K562 (cell line): ENCODE measurements around the gene CLNK. TPM values are rescaled to one million over a fixed set of nuclear protein-coding genes. Genes with fewer than 3 reads are reported as not detected.

Experiments used
- ATAC-seq: fragments of 200-7000 bp; cut with Tn5 transposase; 3 replicates; pipeline ENCODE4 v1.9.1; 2020; ENCODE audit warnings: moderate library complexity
- BruUV-seq: library from RNA; stranded (reverse); fragments of 400-500 nt; replicated peaks from 2 replicates; lab custom pipeline; 2021; lab: Mats Ljungman, UMichigan
- CTCF ChIA-PET: fragments of 300-600 bp; formaldehyde crosslinking; extraction: SDS; loops from one replicate; lab custom pipeline; 2021; ENCODE audit warnings: low intra/inter-chr PET ratio; lab: Yijun Ruan, JAX
- POLR2A ChIA-PET: fragments of 300-600, 350-650 bp; sonication (Branson Sonifier 250); formaldehyde crosslinking; extraction: SDS; loops from one replicate; lab custom pipeline; 2021; ENCODE audit warnings: antibody characterized with exemption, inconsistent platforms; lab: Yijun Ruan, JAX
- DNase-seq, 4 experiments: peaks; one replicate each; pipeline versions ENCODE4 v3.0.0 to v3.0.0-alpha.2; 2011 to 2018; ENCODE audit warnings: low spot score in 3 of 4, mixed read lengths in 3 of 4; ENCODE audit errors: extremely low read depth in 1 of 4
- FAIRE-seq: peaks from 2 replicates; lab custom pipeline; 2011; peaks lifted over from hg19 to GRCh38; lab: Jason Lieb, UNC
- H2AFZ ChIP-seq: 2 replicates; pipeline ENCODE4 v1.6.0; 2011; ENCODE audit warnings: low read depth, low read length, control low read depth, inconsistent platforms
- H3K27ac ChIP-seq: fragments of 200-600 bp; 3 replicates; pipeline ENCODE4 v1.8.0; 2011; ENCODE audit warnings: low read depth, mild to moderate bottlenecking, control low read depth, inconsistent platforms, low read length, moderate library complexity, mixed read lengths; ENCODE audit errors: extremely low read depth
- H3K27me3 ChIP-seq, 2 experiments: fragments of 300-600 bp in 1 of 2; 2 replicates in 1 of 2; 3 replicates in 1 of 2; pipeline versions ENCODE4 v1.6.0 to v1.8.0; 2011; ENCODE audit warnings: inconsistent platforms in 2 of 2, low read length in 2 of 2, mild to moderate bottlenecking in 1 of 2, mixed read lengths in 1 of 2, moderate library complexity in 1 of 2; ENCODE audit not compliant: control insufficient read depth in 2 of 2, insufficient read depth in 2 of 2
- H3K36me3 ChIP-seq: fragments of 300-600 bp; 3 replicates; pipeline ENCODE4 v1.8.0; 2011; ENCODE audit warnings: mild to moderate bottlenecking, low read length, inconsistent platforms; ENCODE audit not compliant: control insufficient read depth, insufficient read depth
- H3K4me1 ChIP-seq, 2 experiments: fragments of 200-600 bp in 1 of 2; replicated peaks in 1 of 2; 2 replicates in 1 of 2; 3 replicates in 1 of 2; pipeline versions ENCODE4 v1.5.1 to v1.8.0; 2011; ENCODE audit warnings: inconsistent platforms in 2 of 2, low read length in 2 of 2, mild to moderate bottlenecking in 1 of 2, mixed read lengths in 1 of 2, moderate library complexity in 1 of 2; ENCODE audit not compliant: control insufficient read depth in 2 of 2, insufficient read depth in 2 of 2
- H3K4me2 ChIP-seq: 2 replicates; pipeline ENCODE4 v1.6.1; 2011; ENCODE audit warnings: low read length, control low read depth, inconsistent platforms, mixed read lengths; ENCODE audit not compliant: insufficient read depth
- H3K4me3 ChIP-seq: fragments of 200-600 bp; sonication (generic), shearing (Covaris generic); 2 replicates; pipeline ENCODE4 v1.5.1; 2016; ENCODE audit warnings: control low read depth, inconsistent platforms
- H3K79me2 ChIP-seq: fragments of 200-600 bp; 3 replicates; pipeline ENCODE4 v1.8.0; 2011; ENCODE audit warnings: low read length, inconsistent platforms; ENCODE audit not compliant: control insufficient read depth, insufficient read depth
- H3K9ac ChIP-seq, 2 experiments: 2 replicates each; pipeline versions ENCODE4 v1.6.0 to v1.6.1; 2011; ENCODE audit warnings: low read depth in 2 of 2, low read length in 2 of 2, control low read depth in 1 of 2, inconsistent platforms in 1 of 2, mild to moderate bottlenecking in 1 of 2, mixed read lengths in 1 of 2; ENCODE audit not compliant: insufficient read depth in 1 of 2
- H3K9me1 ChIP-seq: one replicate; pipeline ENCODE4 v1.6.0; 2011; ENCODE audit warnings: inconsistent platforms, mild to moderate bottlenecking, low read length, moderate library complexity; ENCODE audit not compliant: control insufficient read depth, insufficient read depth
- H3K9me3 ChIP-seq: replicated peaks from 2 replicates; pipeline ENCODE4 v1.5.1; 2011; ENCODE audit warnings: low read depth, low read length, inconsistent platforms; ENCODE audit not compliant: control insufficient read depth, insufficient read depth
- H4K20me1 ChIP-seq: replicated peaks from 2 replicates; pipeline ENCODE4 v1.6.1; 2011; ENCODE audit warnings: low read length, inconsistent platforms, mixed read lengths; ENCODE audit not compliant: control insufficient read depth, insufficient read depth
- NCOR1 ChIP-seq: fragments of 450-650 bp; IDR thresholded peaks from 2 replicates; pipeline ENCODE4 v1.6.1; 2016; ENCODE audit warnings: mild to moderate bottlenecking, moderate library complexity
- PHB ChIP-seq: fragments of 250-450 bp; sonication (Bioruptor Pico); IDR thresholded peaks from 2 replicates; pipeline ENCODE4 v1.5.0; 2021
- SPI1 ChIP-seq: IDR thresholded peaks from 2 replicates; pipeline ENCODE4 v1.6.1; 2011; ENCODE audit warnings: low read depth, low read length, control low read depth, borderline replicate concordance
- WGBS: fragments of 100-300 bp; shearing (Covaris generic); methylation state at CpG from one replicate; pipeline ENCODE4 v1.1.6; 2016; ENCODE audit warnings: low coverage, mixed read lengths; ENCODE audit not compliant: insufficient coverage; ENCODE audit errors: missing lambda C conversion rate; 5-methylcytosine and 5-hydroxymethylcytosine counted together
- in situ Hi-C: fragments of 300-500 bp; cut with MboI; formaldehyde crosslinking; loops from 4 replicates; pipeline ENCODE4 v1.15.0; 2018; ENCODE audit warnings: inconsistent platforms, mixed read lengths
- intact Hi-C: fragments of 100-400 bp; cut with micrococcal nuclease; formaldehyde crosslinking; loops from 2 replicates; pipeline ENCODE4 v1.14.2; 2022
- polyA plus RNA-seq, 8 experiments: library from polyadenylated mRNA; depleted of rRNA in 4 of 8; stranded (reverse) in 5 of 8; unstranded in 3 of 8; fragments of >200 nt; fragmentation: Nextera tagmentation in 2 of 8; fragmentation: Illumina TruSeq in 1 of 8; extraction: Ambion mirVana in 2 of 8; extraction: Trizol in 1 of 8; gene quantifications; 2 replicates each; pipeline versions ENCODE4 v1.2.1 to v1.2.3, GENCODE V29; 2011 to 2014; ENCODE audit warnings: inconsistent platforms in 1 of 8, missing spikeins in 1 of 8
- total RNA-seq, 7 experiments: library from RNA; depleted of rRNA in 6 of 7; stranded (reverse); fragments of >200 nt in 6 of 7; fragmentation: Illumina TruSeq in 2 of 7; extraction: Trizol in 2 of 7; gene quantifications; 2 replicates each; pipeline versions ENCODE4 v1.2.1 to v1.2.3, GENCODE V29; 2011 to 2021; ENCODE audit warnings: low replicate concordance in 1 of 7
- TF ChIP-seq, protein P1 (sequence below): fragments of 200-400 bp; formaldehyde crosslinking; IDR thresholded peaks from 2 replicates; pipeline ENCODE4 v1.6.1; 2017; ENCODE audit warnings: mild to moderate bottlenecking, low read depth, low read length, moderate library complexity
- TF ChIP-seq, protein P2 (sequence below): sonication (generic); formaldehyde crosslinking; IDR thresholded peaks from 2 replicates; pipeline ENCODE4 v1.8.1; 2023; ENCODE audit warnings: mild to moderate bottlenecking, missing genetic modification reagents

Gene CLNK
- total and polyA plus RNA-seq, 9 of the 15 experiments (the other 6 are each of a cell fraction or from before 2014, with no cell fraction given): not detected

DNA sequence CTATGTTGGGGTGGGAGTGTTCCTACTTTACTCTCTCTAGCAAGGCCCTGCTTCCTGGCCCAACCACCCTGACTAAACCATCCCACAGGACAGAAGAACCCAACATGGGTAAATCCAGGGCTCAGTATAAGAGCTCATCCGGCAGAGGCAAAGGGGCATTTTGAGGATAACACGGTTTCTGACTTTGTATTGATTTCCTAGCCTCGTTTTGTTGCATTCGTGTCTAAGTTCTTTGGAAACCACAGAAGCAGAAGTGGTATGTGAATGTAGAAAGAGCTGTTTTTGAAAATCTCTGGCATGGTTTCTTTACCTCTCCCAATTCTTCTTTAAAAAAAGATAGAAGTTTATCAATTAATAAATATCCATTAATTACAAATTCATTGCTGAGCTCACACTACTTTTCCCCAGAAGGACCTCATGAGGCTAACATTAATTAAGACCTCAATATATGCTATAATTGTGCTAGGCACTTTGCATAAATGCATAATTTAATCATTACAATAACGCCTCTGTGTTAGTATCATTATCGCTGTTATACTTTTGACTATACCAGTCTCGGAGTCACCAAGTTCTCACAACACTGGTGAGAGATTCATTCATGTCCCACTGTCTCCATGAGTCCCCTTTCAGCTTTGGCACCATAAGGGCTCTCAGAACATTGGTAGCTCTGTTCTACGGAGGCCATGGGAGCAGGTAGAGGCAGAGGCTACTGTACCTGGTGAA lies 5.8 kb upstream of the CLNK start:
- no peaks in the 10 kb centered on the region for H3K27me3 ChIP-seq
- POLR2A ChIA-PET: no interaction called here
- DNase-seq: no peak
- TF ChIP-seq, protein P1, sequence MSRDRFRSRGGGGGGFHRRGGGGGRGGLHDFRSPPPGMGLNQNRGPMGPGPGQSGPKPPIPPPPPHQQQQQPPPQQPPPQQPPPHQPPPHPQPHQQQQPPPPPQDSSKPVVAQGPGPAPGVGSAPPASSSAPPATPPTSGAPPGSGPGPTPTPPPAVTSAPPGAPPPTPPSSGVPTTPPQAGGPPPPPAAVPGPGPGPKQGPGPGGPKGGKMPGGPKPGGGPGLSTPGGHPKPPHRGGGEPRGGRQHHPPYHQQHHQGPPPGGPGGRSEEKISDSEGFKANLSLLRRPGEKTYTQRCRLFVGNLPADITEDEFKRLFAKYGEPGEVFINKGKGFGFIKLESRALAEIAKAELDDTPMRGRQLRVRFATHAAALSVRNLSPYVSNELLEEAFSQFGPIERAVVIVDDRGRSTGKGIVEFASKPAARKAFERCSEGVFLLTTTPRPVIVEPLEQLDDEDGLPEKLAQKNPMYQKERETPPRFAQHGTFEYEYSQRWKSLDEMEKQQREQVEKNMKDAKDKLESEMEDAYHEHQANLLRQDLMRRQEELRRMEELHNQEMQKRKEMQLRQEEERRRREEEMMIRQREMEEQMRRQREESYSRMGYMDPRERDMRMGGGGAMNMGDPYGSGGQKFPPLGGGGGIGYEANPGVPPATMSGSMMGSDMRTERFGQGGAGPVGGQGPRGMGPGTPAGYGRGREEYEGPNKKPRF: no peak
- no peak for TF ChIP-seq PHB
- TF ChIP-seq, all 486 proteins: peak for 0
- no TSS peak for BruUV-seq
- Histone ChIP-seq H4K20me1 (no peaks in the 10 kb centered on the region), H3K9ac (no peak overlapping the region), H3K4me1 (no peaks in the 10 kb centered on the region), H3K27ac (no peak overlapping the region), H2AFZ (no peak overlapping the region), H3K79me2 (no peaks in the 10 kb centered on the region), H3K36me3 (no peaks in the 10 kb centered on the region), H3K9me3 (no peaks in the 10 kb centered on the region), H3K4me3 (no peak overlapping the region), H3K4me2 (no peak overlapping the region), H3K9me1 (no peaks in the 10 kb centered on the region)
- CTCF ChIA-PET: no interaction called here
- FAIRE-seq (no peak), ATAC-seq (no peak)
- in situ Hi-C loops: no loop called here
- WGBS: 0% methylated on average over 8 of the region's 8 CpGs
- intact Hi-C loops: no loop called here

DNA sequence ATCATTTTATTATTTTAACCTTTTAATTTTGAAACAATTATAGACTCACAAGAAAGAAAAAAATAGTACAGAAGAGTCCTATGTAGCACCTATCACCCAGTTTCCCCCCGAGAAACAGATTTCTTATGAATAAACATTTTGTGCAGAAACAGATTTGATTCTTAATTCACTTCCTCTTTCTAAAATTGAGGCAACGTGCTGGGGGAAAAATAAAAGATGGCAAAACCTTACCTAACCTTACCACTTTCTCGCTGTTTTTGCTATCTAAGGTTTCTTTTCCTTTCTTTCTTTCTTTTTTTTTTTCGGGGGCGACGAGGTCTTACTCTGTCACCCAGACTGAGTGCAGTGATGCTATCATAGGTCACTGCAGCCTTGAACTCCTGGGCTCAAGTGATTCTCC lies 4.3 kb upstream of the CLNK start:
- 0% methylated on average over 6 of the region's 6 CpGs for WGBS
- H3K27me3 ChIP-seq: no peaks in the 10 kb centered on the region
- H3K79me2 ChIP-seq: no peaks in the 10 kb centered on the region
- no peak overlapping the region for H3K4me3 ChIP-seq
- no peak for DNase-seq
- intact Hi-C loops: no loop called here
- no peak overlapping the region for H3K27ac ChIP-seq
- ATAC-seq: no peak
- BruUV-seq: no TSS peak
- no peaks in the 10 kb centered on the region for H3K36me3 ChIP-seq
- ChIA-PET CTCF (no interaction called here), POLR2A (no interaction called here)
- no peak for TF ChIP-seq NCOR1
- TF ChIP-seq, protein P2, sequence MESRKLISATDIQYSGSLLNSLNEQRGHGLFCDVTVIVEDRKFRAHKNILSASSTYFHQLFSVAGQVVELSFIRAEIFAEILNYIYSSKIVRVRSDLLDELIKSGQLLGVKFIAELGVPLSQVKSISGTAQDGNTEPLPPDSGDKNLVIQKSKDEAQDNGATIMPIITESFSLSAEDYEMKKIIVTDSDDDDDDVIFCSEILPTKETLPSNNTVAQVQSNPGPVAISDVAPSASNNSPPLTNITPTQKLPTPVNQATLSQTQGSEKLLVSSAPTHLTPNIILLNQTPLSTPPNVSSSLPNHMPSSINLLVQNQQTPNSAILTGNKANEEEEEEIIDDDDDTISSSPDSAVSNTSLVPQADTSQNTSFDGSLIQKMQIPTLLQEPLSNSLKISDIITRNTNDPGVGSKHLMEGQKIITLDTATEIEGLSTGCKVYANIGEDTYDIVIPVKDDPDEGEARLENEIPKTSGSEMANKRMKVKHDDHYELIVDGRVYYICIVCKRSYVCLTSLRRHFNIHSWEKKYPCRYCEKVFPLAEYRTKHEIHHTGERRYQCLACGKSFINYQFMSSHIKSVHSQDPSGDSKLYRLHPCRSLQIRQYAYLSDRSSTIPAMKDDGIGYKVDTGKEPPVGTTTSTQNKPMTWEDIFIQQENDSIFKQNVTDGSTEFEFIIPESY: no peak
- peak; percentile 57; the same call in 1 of the 2 replicates for TF ChIP-seq SPI1
- no peak for FAIRE-seq
- no peaks in the 10 kb centered on the region for H3K9me3 ChIP-seq
- no peak overlapping the region for H3K4me2 ChIP-seq
- in situ Hi-C loops: no loop called here
- no peak overlapping the region for H3K9ac ChIP-seq
- no peaks in the 10 kb centered on the region for H4K20me1 ChIP-seq
- no peak overlapping the region for H2AFZ ChIP-seq
- H3K9me1 ChIP-seq: no peaks in the 10 kb centered on the region
- no peaks in the 10 kb centered on the region for H3K4me1 ChIP-seq
